GM19328 (cell line): Measurements from ENCODE around the gene AGPAT4.
"Not testable (repeated sequence)": the region's sequence is repeated elsewhere in the genome, so short reads cannot be mapped to it uniquely, and the experiment has no call there.

Experiments used
- ATAC-seq: cut with Tn5 transposase; IDR thresholded peaks from one replicate; pipeline ENCODE4 v1.9.1; 2021; ENCODE audit warnings: mild to moderate bottlenecking, moderate library complexity; ENCODE audit not compliant: unreplicated experiment

The AGPAT4 gene

DNA sequence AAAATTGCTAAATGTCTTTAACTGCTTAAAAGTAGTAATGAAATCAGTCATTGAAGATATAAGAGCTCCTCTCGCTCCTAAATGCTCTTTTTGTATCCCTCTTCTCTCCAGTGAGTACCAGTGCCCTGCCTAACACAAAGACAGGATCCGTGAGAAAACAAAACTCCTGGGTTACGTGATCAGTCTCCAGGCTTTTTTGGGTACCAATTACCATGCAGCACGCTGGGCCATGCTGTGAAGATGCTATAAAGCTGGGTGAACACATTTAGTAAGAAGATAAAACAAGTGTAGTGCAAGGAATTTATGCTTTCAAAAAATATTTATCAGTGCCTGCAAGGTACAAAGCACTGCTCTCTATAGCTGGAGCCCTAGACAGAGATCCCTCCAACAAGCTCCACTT is 66.7 kb downstream of the AGPAT4 start:
- ATAC-seq: no peak

DNA sequence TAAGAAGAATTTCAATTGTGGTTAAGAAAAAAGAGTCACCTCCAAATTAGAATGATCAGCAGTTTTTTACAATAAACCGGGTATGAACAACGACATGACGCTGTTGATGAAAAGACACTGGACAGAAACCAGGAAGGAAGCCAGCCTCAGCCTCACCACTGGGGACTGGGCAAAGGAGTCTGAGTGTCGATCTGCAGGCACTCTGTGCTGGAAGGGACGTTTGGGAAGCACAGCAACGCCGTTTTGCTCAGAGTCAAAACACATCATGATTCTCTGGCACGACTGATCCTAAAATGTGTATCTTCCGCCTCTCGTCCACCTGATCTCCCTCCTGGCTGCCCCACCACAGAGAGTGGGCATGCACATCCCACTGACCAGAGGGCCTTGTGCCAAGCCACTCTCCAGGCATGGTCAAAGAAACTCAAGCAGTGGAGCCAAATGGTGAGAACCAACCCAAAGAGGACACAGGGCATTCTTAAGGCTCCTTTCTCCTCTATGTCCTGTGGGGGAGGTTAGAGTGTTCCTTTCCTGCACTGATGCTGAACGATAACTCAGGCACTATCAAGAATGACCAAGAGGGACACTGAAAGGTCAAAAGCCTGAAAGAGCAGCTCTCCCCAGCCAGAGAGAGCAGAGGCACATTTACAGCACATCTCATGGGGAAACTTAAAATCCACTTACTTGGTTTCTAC is 68.8 kb downstream of the AGPAT4 start:
- ATAC-seq: no peak

DNA sequence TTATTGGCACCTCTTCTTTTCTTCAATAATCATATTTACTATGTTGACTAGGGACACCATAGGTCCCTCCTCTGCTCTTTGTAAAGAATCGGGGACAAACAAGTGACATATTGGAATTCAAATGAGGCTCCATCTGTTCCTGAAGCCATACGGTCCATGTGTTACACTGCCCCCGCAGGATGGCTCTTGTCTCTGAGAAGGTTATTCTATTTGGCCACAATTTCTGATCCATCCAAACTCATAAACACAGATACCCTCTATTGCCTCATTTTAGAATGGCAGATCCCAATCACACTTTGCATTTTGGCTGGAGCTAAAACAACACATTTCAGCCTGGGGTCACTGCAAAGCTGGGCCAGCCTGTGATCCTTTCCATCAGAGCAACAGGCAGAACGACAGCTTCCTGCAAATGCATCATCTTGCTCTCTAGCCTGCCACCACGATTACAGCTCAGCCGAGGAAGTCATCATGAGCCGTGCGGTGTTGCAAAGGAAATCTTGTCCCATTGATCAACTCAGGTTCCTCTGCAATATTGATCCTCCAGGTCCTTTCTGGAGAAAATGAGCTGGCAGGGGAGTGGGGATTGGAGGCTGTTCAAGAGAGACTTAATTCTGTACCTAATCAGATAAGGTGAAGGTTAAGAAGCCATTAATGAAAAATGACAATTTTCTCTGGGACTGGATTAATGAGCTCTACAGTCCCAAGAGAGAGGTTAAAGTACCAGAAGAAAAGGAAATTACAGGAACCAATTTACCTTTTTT is 73.1 kb downstream of the AGPAT4 start:
- ATAC-seq: no peak

DNA sequence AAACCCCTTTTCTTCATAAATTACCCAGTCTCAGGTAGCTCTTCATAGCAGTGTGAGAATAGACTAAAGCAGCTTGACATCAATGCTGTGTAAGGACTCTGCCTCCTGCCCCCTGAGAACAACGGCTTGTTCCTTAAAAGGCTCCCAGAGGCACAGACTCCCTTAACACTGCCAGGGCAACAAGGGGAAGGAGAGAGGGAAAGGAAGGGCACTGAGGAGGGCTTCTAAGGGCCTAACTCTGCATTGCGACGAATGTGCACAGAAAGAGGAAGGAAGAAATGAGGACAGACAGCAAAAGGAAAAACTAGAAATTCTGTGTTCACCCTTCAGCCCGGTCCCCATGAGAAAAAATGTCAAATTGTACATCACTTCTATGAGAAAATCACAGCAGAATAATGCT is 74.0 kb downstream of the AGPAT4 start:
- ATAC-seq: no peak

DNA sequence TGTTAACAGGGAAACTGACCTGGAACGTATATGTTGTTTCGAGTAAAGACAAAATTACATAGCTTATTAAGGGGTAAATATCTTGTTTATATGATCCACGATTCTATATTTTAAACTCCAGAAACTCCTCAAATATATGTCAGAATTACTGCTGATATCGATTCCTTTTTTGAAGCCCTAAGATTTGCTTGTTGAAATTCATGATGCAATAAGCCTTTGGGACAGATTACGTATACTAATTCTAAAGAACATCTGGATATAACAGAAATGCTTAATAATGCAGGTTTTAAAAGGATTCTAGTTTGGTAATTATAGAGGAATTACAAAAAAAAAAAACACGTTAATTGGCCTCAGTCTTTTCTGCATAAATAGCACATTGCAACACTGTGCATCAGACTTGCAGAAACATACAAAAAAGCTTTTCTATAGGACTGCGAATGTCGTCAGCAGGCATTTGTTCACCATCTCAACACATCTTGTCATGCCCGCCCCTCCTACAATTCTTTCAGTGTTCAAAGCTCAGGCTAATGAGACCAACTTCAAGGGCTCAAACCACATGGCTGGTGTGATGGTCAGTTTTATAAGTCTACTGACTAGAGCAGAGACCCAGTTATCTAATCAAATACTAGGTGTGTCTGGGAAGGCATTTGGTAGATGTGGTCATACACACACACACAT is 74.9 kb downstream of the AGPAT4 start:
- no peak for ATAC-seq

DNA sequence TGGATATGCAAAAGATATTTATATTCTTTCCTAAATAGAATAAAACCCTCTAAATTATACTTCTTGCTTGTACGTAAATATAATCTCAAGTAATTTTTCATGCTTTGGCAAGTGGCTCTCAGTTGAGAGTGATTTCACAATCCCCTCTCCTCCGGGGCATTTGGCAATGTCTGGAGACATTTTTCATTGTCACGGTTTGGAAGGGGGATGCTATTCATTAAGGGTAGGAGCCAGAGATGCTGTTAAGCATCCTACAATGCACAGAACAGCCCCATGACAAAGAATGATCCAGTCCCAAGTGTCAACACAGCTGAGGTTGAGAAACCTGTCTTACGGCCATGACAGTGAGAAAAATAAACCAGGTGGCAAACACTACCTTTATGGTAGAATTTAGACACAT is 75.7 kb downstream of the AGPAT4 start:
- ATAC-seq: no peak

DNA sequence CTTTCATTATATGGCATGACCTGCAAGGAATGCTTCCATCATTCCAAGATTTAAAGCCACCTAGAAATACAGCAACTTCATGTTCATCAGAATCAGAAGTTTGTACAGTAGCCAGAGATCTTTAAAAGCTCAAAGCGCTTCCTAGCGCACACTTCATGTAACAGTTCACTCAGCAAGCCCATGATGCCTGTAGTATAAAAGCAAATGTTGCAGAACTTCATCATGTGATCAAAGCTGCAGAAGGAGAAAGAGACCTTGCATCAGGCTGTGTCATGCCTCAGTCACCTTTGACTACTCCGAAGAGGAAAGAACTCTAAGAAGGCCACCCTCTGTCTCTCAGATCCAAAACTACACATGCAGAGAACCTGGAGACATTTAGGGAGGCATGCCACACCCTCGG is 78.5 kb downstream of the AGPAT4 start:
- ATAC-seq: no peak

DNA sequence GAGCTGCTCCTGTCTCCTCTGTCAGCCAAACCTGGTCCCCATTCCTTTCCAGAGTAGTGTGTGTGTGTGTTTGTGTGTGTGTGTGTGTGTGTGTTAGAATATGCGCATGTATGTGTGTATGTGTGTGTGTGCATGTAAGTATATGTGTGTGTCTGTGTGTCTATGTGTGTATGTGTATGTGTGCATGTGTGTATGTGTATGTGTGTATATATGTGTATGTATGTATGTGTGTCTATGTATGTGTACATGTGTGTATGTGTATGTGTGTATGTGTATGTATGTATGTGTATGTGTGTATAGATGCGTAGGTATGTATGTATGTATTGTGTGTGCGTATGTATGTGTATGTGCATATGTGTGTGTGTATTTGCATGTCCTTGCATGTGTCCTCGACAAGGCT is 79.5 kb downstream of the AGPAT4 start:
- no peak for ATAC-seq

DNA sequence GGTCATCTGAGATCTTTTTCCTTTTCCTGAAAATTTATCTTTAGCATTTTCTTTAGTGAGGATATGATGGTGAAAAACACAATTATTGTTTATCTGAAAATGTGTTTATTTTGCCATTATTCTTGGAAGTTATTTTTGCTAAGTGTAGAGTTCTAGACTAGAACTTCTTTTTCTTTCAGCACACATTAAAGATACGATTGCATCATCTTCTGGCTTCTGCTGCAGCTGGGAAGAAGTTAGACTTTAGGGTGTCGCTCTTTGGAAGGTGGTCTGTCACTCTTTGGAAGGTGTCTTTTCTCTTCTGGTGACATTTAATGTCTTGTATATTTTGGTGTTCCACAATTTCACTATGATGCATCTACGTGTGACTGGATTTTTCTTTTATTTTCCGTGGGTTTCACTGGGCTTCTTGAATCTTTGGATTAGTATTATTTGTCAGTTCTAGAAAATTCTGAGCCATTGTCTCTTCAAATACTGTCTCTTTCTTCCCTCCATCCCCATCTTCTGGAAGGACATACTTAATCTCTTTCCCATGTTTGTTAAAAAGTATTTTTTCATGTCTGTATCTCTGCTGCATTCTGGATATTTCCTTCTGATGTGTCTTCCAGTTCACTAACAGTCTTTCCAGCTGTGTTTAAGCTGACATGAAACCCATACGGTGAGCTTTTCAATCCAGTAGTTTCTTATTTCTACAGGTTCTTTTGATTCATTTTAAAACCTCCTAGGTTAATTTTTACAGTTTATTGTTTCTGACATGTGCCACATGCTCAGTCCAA is 81.0 kb downstream of the AGPAT4 start:
- no peak for ATAC-seq

DNA sequence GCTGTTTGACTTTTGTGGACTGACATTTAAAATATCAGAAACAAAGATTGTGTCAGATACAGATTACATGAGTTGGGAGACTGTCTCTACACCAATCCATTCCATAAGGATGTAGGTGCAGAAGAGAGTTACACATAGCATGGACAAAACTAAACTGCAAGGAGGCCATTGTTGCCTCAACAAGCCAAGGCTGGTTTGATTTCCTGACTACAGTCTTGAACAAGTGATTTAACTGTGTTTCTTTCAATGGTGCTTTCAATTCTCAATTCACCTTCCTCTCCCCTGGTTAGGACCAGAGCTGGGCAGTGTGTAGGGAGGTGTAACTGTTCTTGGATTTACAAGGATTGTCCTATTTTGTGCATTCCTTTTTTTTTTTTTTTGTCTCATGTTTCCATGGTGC is 82.2 kb downstream of the AGPAT4 start:
- ATAC-seq: no peak

DNA sequence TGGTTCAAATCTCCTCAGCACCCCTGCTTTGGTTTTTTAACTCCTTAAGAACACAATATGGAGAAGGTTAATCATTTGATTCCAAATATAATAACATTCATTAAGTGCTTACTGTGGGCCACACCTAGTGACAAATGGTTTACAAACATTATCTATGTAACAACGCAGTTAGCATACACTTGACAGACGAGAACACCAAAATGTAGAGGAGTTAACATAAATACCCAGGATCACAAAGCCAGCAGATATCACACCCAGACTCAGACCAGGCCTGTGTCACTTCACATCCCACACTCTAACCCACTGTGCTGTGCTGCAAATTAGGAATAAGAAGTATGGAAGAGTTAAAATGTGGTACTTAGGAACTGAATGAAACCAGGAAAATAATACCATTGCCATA is 82.9 kb downstream of the AGPAT4 start:
- no peak for ATAC-seq

DNA sequence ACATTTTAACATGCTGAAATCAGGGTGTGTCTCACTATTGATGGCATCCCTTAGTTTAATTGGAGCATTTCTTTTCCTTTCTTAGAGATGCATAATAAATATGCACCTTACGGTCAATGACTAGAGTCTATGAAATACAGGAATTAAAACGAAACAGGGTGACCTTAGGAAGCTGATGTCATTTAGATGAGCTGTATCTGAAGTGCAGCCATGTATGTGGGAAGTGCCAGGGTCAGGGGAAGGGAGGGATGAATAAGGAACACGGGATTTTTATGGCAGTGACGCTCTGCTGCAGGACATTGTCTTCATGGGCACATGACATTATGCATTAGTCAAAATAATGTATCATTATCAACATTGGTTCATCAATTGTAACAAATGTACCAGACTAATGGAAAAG is 84.0 kb downstream of the AGPAT4 start:
- ATAC-seq: no peak

DNA sequence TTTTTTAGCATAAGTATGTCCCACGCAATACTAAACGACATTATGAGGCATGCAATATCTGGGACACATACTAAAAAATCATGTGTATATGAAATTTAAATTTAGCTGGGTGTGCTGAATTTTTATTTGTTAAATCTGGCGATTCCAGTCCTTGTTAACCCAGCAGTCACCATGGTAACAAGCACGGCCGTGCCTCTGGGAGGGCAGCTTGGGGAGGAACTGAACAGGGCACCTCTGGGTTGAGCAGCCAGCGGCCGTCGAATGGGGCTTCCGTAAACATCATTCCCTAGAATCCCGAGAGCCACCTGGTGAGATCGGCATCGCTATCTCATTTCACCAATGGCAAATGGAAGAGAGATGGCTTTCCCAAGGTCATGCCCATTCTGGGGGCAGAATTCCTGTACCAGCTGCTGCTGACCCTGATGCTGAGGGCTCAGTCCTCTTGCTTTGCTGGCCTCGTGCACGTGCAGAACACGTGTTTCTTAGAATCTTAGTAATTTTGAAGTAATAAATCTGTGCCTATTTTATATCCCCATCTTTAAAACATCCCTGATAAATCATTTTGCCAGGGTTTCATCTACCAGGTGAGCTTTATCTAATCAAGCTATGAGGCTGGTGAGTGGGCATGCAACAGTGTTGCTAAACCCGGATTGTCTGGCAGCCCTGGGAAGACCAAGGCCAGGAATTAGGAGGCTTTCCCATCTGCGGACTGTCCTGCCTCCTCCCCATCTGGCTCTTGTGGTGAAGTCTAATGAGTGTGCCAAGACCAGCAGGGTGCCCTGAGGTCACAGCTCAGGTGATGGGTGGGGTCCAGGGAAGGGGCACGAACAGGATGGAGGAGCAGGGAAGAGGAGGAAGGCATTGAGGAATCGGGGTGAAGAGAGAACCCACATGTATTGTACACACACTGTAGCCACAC is 85.1 kb downstream of the AGPAT4 start:
- ATAC-seq: no peak

DNA sequence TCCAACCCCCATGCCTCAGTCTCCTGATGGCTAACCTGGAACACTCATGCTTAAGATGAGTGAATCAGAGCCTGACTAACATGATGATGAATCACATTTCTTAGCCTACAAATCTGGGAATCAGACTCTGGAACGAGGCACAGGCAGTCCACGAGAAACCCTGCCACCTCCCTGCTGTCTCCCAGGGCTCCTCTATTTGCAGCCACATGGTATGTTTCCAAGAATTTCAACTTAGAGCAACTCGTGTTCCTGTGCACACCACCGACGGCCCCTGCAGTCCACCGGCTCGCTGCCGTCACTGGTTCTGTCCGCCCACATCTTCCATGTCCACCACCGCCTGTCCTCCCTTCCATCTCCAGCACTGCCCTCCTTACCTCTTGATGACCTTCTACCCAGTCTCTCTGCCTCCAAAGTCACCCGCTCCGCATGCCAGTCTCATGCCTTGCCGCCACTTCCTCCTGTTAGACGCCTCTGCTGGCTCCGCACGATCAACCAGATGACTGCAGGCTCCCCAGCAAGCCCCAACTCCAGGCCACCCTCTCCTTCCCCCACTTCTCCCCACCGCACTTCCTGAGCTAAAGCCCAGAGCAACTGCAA is 87.6 kb downstream of the AGPAT4 start:
- ATAC-seq: no peak

DNA sequence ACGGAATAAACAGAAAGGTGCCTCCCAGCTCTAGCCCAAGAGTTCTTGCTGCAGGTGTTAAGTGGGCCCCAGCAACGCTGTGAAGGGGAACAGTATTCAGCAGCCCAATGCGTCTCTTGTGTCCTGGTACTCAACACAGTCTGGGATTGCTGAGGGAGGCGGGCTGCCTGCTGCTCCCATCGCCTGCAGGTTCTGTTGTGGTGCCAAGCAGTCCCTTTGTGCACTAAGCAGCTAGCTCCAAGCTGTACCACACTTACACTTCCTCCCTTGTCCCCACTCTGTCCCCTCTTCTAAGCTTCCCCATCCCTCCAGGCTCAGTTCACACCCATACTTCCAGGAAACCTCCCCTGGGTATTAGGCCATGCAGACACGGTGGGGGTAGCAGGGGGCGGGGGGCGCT is 92.7 kb downstream of the AGPAT4 start:
- ATAC-seq: no peak

DNA sequence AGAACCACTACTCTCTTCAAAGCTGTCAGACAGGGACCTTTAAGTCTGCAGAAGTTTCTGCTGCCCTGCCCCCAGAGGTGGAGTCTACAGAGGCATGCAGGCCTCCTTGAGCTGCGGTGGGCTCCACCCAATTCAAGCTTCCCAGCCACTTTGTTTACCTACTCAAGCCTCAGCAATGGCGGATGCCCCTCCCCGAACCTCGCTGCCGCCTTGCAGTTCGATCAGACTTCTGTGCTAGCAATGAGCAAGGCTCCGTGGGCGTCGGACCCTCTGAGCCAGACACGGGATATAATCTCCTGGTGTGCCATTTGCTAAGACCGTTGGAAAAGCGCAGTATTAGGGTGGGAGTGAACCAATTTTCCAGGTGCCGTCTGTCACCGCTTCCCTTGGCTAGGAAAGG is 95.7 kb downstream of the AGPAT4 start:
- ATAC-seq: not testable (repeated sequence)

DNA sequence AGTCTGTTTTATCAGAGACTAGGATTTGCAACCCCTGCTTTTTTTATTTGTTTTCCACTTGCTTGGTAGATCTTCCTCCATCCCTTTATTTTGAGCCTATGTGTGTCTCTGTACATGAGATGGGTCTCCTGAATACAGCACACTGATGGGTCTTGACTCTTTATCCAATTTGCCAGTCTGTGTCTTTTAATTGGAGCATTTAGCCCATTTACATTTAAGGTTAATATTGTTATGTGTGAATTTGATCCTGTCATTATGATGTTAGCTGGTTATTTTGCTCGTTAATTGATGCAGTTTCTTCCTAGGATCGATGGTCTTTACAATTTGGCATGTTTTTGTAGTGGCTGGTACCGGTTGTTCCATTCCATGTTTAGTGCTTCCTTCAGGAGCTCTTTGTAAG is 97.4 kb downstream of the AGPAT4 start:
- not testable (repeated sequence) for ATAC-seq

DNA sequence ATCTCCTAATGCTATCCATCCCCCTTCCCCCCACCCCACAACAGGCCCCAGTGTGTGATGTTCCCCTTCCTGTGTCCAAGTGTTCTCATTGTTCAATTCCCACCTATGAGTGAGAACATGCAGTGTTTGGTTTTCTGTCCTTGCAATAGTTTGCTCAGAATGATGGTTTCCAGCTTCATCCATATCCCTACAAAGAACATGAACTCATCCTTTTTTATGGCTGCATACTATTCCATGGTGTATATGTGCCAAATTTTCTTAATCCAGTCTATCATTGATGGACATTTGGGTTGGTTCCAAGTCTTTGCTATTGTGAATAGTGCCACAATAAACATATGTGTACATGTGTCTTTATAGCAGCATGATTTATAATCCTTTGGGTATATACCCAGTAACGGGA is 101.1 kb downstream of the AGPAT4 start:
- ATAC-seq: not testable (repeated sequence)

DNA sequence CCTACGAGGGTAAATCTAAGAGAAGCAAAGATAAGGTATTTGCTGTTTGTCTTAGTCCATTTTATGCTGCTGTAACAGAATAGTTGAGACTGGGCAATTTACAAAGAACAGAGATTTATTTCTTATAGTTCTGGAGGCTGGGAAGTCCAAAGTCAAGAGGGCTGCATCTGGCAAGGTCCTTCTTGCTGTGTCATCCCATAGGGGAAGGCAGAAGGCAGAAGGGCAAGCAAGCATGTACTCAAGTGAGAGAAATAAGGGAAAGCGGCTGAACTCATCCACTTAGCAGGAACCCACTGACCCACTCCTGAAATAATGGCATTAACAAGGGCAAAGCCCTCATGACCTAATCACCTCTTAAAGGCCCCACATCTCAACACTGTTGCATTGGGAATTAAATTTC is 102.7 kb downstream of the AGPAT4 start:
- ATAC-seq: no peak

DNA sequence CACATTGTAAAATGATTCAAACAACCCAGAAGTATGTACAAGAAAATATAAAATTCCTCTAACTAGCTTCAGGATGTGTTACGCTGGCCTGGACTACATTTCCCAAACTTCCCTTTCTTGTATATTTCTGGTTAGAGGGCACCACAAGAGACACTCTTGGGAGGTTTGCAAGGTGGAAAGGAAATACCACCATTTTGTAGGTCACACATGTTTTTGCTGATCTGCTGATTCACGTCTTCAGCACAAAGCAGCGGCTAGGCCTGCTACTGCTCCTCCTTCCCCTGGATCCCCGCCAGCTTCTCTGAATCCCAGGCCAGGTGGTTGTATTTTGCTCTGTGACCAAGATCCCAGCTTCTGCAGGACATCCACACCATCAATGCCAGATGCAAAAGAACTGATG is 104.2 kb downstream of the AGPAT4 start:
- ATAC-seq: no peak
